A673 (cell line): ENCODE data around the gene FIBIN. TPM values are rescaled to one million over a fixed set of nuclear protein-coding genes. Genes with fewer than 3 reads are reported as not detected.
A peak's percentile ranks its signal among the peaks of the same experiment; 100 is the strongest.

Experiments
- BruUV-seq: library from RNA; stranded (reverse); fragments of 400-500 nt; replicated peaks from 2 replicates; lab custom pipeline; 2021; lab: Mats Ljungman, UMichigan
- CTCF ChIA-PET: fragments of 300-600 bp; sonication (Branson Sonifier 250); formaldehyde crosslinking; loops from one replicate; lab custom pipeline; 2022; ENCODE audit warnings: antibody characterized with exemption; lab: Charles Lee
- POLR2A ChIA-PET: fragments of 300-600 bp; sonication (Branson Sonifier 250); formaldehyde crosslinking; loops from one replicate; lab custom pipeline; 2022; ENCODE audit warnings: antibody characterized with exemption; ENCODE audit not compliant: low non-redundant PET; lab: Charles Lee
- DNase-seq: peaks from one replicate; pipeline ENCODE4 v3.0.0-alpha.2; 2015; ENCODE audit warnings: low spot score
- H3K27ac ChIP-seq: fragments of 200-600 bp; sonication (generic); 2 replicates; pipeline ENCODE4 v1.5.1; 2016; ENCODE audit warnings: mixed run types, low read depth, mild to moderate bottlenecking, mixed read lengths, antibody characterized with exemption, low read length; ENCODE audit not compliant: poor library complexity, severe bottlenecking
- H3K27me3 ChIP-seq: fragments of 200-600 bp; sonication (generic); replicated peaks from 2 replicates; pipeline ENCODE4 v1.6.1; 2017; ENCODE audit warnings: mixed run types, low read depth, mild to moderate bottlenecking, mixed read lengths, antibody characterized with exemption, low read length; ENCODE audit not compliant: insufficient read depth, poor library complexity
- H3K36me3 ChIP-seq: fragments of 200-600 bp; sonication (generic); 2 replicates; pipeline ENCODE4 v1.6.1; 2016; ENCODE audit warnings: mixed run types, mild to moderate bottlenecking, mixed read lengths, antibody characterized with exemption, low read length; ENCODE audit not compliant: insufficient read depth, poor library complexity, severe bottlenecking
- H3K4me1 ChIP-seq: fragments of 200-600 bp; sonication (generic); 2 replicates; pipeline ENCODE4 v1.6.1; 2017; ENCODE audit warnings: mixed run types, mild to moderate bottlenecking, mixed read lengths, antibody characterized with exemption, low read length; ENCODE audit not compliant: insufficient read depth, poor library complexity, severe bottlenecking
- H3K4me3 ChIP-seq: fragments of 200-600 bp; sonication (generic); 2 replicates; pipeline ENCODE4 v1.5.1; 2016; ENCODE audit warnings: low read depth, mixed run types, mild to moderate bottlenecking, mixed read lengths, low read length; ENCODE audit not compliant: poor library complexity, severe bottlenecking
- H3K9me3 ChIP-seq: fragments of 200-600 bp; sonication (generic); 2 replicates; pipeline ENCODE4 v1.6.1; 2016; ENCODE audit warnings: mixed run types, low read depth, mild to moderate bottlenecking, mixed read lengths, antibody characterized with exemption, low read length; ENCODE audit not compliant: poor library complexity, severe bottlenecking
- EZH2 ChIP-seq: fragments of 200-600 bp; sonication (generic); IDR thresholded peaks from 2 replicates; pipeline ENCODE4 v1.6.1; 2017; ENCODE audit warnings: borderline replicate concordance, low read depth, mild to moderate bottlenecking, mixed read lengths, antibody characterized with exemption, low read length; ENCODE audit not compliant: poor library complexity, severe bottlenecking
- intact Hi-C: fragments of 100-400 bp; cut with micrococcal nuclease; formaldehyde crosslinking; loops from one replicate; pipeline ENCODE4 v1.10.0; 2022; ENCODE audit not compliant: unreplicated experiment
- total RNA-seq: library from RNA; stranded (reverse); gene quantifications from 2 replicates; pipeline ENCODE4 v1.2.3, GENCODE V29; 2021
- TF ChIP-seq, protein P1 (sequence below): fragments of 300-800, 200-600 bp; sonication (generic); conservative IDR thresholded peaks from 2 replicates; pipeline ENCODE4 v1.5.1; 2017; ENCODE audit warnings: low read depth, mild to moderate bottlenecking, antibody characterized with exemption, low read length, moderate library complexity, mixed read lengths

The FIBIN gene
- total RNA-seq, 1 experiment from 2014 or later = 0.15 TPM

DNA sequence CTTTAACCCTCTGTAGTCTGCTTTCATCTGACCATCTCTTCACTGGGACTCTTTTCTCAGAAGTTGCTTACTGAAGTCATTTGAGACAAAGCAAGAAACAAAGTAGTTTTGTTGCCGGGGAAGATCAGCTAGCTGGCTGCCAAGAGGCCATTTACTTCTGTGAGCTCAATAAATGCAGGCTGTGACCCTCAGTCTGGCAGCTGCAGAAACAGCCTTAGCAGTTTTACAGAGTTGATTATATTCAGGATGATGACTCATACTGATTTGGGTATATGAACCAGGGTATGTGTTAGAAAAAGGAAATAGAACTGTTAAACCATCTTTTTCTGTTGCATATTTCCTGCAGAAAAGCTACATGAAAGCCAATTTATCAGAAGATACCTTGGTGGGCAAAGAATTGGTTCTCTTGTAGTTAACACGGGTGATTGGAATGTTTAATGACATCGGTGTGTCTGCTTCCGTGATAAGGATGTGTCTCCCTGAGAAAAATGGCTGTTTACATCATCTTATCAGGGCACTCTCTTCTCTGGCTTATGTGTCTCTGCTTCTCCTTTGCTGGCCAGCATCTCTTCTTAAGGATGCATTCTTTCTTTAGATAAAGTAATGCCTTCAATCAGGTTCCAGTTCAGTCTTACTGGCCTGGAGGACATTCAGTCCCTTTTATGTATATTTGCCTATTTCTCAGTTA is 18.5 kb downstream of the FIBIN start:
- TF ChIP-seq, protein P1, sequence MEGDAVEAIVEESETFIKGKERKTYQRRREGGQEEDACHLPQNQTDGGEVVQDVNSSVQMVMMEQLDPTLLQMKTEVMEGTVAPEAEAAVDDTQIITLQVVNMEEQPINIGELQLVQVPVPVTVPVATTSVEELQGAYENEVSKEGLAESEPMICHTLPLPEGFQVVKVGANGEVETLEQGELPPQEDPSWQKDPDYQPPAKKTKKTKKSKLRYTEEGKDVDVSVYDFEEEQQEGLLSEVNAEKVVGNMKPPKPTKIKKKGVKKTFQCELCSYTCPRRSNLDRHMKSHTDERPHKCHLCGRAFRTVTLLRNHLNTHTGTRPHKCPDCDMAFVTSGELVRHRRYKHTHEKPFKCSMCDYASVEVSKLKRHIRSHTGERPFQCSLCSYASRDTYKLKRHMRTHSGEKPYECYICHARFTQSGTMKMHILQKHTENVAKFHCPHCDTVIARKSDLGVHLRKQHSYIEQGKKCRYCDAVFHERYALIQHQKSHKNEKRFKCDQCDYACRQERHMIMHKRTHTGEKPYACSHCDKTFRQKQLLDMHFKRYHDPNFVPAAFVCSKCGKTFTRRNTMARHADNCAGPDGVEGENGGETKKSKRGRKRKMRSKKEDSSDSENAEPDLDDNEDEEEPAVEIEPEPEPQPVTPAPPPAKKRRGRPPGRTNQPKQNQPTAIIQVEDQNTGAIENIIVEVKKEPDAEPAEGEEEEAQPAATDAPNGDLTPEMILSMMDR = no peak
- no peak for TF ChIP-seq EZH2
- Histone ChIP-seq H3K27ac (no peak overlapping the region), H3K27me3 (peaks cover 15% of the 10 kb centered on the region), H3K4me1 (peaks cover 29% of the 10 kb centered on the region), H3K9me3 (no peaks in the 10 kb centered on the region), H3K4me3 (no peak overlapping the region), H3K36me3 (no peaks in the 10 kb centered on the region)
- ChIA-PET POLR2A (no interaction called here), CTCF (no interaction called here)
- intact Hi-C loops = no loop called here
- peak; percentile 87 for DNase-seq
- BruUV-seq = no TSS peak

DNA sequence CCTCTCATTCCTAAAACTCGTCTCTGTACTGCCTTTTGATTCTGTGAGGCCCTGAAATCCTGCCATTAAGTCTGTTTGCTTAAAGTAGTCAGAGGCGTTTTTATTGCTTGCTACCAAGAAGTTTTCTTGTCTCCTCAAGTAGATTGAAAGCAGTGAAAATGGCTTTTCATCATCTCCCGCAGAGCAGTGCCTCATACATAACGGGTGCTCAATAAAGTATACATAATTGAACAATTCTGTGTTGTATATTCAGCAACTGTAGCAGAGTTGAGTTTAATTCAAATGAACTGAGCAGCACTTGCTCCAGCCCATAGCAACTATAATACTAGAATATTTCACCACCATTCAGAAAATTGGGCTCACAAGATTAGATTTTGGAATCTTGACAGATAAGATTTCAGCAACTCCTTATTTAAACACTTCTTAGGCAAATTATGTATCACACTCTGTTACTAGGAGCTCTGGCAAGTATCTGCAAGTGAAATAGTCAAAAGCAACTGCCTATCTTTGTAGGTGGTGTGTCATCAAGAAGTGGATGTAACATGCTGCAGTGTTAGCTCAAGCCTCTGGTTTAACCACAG is 20.0 kb downstream of the FIBIN start:
- no TSS peak for BruUV-seq
- no peak overlapping the region for H3K4me3 ChIP-seq
- intact Hi-C loops = no loop called here
- H3K36me3 ChIP-seq = no peaks in the 10 kb centered on the region
- peak; percentile 95 for DNase-seq
- peaks cover 7% of the 10 kb centered on the region for H3K27me3 ChIP-seq
- no peak for TF ChIP-seq EZH2
- TF ChIP-seq, protein P1 = no peak
- ChIA-PET CTCF (no interaction called here), POLR2A (interaction anchor here (0.8 kb wide), 1 partner anchor 8 kb away, joined by 4 read pairs; no protein-coding TSS in a partner anchor)
- no peak overlapping the region for H3K27ac ChIP-seq
- H3K4me1 ChIP-seq = peaks cover 29% of the 10 kb centered on the region
- no peaks in the 10 kb centered on the region for H3K9me3 ChIP-seq

DNA sequence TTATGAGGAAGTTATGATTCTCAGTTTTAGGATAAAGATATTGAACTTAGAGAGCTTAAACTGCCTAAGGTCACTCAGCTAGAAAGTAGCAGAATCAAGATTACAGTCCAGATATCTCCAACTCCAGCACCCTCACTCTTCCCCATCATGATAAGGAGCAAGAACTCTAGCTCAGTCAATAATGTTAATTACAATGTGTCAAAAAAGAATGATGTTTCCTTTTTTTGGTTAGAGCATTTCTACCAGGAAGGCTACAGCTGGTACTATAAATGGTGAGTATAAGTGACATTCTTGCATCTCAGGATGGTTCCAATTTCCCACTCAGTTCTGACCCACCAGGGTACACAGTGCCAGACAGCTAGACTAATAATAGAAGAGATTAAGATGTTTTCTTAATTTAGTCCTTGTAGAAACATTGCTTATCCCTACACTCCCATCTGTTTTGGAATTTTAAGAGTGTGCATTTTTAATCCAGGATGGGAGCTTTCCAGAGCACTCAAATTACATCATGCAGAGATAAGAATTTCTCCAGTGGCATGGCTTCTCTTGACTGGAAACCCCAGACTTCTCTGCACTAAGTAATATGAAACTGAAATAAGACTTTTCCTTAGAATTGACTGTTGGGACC is 25.1 kb downstream of the FIBIN start:
- Histone ChIP-seq H3K27me3 (peaks cover 41% of the 10 kb centered on the region), H3K9me3 (no peaks in the 10 kb centered on the region), H3K36me3 (no peaks in the 10 kb centered on the region), H3K4me3 (no peak overlapping the region), H3K4me1 (peaks cover 4% of the 10 kb centered on the region), H3K27ac (no peak overlapping the region)
- peak; percentile 43 for DNase-seq
- intact Hi-C loops = no loop called here
- no TSS peak for BruUV-seq
- ChIA-PET POLR2A (no interaction called here), CTCF (no interaction called here)
- TF ChIP-seq, protein P1 = no peak
- TF ChIP-seq EZH2 = no peak
